ENCODE results near the gene UBE2D1.
A peak's percentile ranks its signal among the peaks of the same experiment; 100 is the strongest.
"Not testable (repeated sequence)": the region's sequence is repeated elsewhere in the genome, so short reads cannot be mapped to it uniquely, and the experiment has no call there.

Gene UBE2D1

GRCh38 chr10:58384095-58384494 lies 49.3 kb downstream of the UBE2D1 start:
- DNase-seq (ENCODE audit: low spot score) = peak; percentile 27

GRCh38 chr10:58384544-58384998 lies 49.8 kb downstream of the UBE2D1 start:
- DNase-seq (ENCODE audit: low spot score) = no peak

- peak; percentile 94 for DNase-seq (ENCODE audit: low spot score)
Measured at GRCh38 chr10:58384999-58385783, 50.4 kb downstream of the UBE2D1 start, which contains the start of gene TFAM. TFAM (plus strand) TSS chr10:58385410; CDS start chr10:58385548, 138 bp downstream.

GRCh38 chr10:58385784-58386112 lies 50.9 kb downstream of the UBE2D1 start:
- DNase-seq (ENCODE audit: low spot score) = no peak

- DNase-seq (ENCODE audit: low spot score) = no peak
Measured at GRCh38 chr10:58389024-58389423, 54.2 kb downstream of the UBE2D1 start.

GRCh38 chr10:58393317-58393716 lies 58.5 kb downstream of the UBE2D1 start:
- DNase-seq (ENCODE audit: low spot score) = peak; percentile 54

- DNase-seq (ENCODE audit: low spot score) = no peak
Measured at GRCh38 chr10:58394471-58394870, 59.7 kb downstream of the UBE2D1 start.

GRCh38 chr10:58396057-58396456 lies 61.3 kb downstream of the UBE2D1 start:
- DNase-seq (ENCODE audit: low spot score) = no peak

- no peak for DNase-seq (ENCODE audit: low spot score)
Measured at GRCh38 chr10:58397830-58398229, 63.0 kb downstream of the UBE2D1 start.

- no peak for DNase-seq (ENCODE audit: low spot score)
Measured at GRCh38 chr10:58399410-58399809, 64.6 kb downstream of the UBE2D1 start.

- DNase-seq (ENCODE audit: low spot score) = no peak
Measured at GRCh38 chr10:58400609-58401008, 65.8 kb downstream of the UBE2D1 start.

- DNase-seq (ENCODE audit: low spot score) = no peak
Measured at GRCh38 chr10:58404001-58404400, 69.2 kb downstream of the UBE2D1 start.

GRCh38 chr10:58409956-58410610 lies 75.3 kb downstream of the UBE2D1 start:
- no peak for DNase-seq (ENCODE audit: low spot score)

- DNase-seq (ENCODE audit: low spot score) = no peak
Measured at GRCh38 chr10:58412502-58412961, 77.7 kb downstream of the UBE2D1 start.

- peak; percentile 8 for DNase-seq (ENCODE audit: low spot score)
Measured at GRCh38 chr10:58414270-58415041, 79.7 kb downstream of the UBE2D1 start.

GRCh38 chr10:58415757-58416156 lies 81.0 kb downstream of the UBE2D1 start:
- no peak for DNase-seq (ENCODE audit: low spot score)

- DNase-seq (ENCODE audit: low spot score) = not testable (repeated sequence)
Measured at GRCh38 chr10:58417902-58418301, 83.1 kb downstream of the UBE2D1 start.
